T-helper 1 cell (primary cell): Measurements from ENCODE around the gene GABBR2.
A peak's percentile ranks its signal among the peaks of the same experiment; 100 is the strongest.
"Not testable (repeated sequence)": the region's sequence is repeated elsewhere in the genome, so short reads cannot be mapped to it uniquely, and the experiment has no call there.

Experiments
- DNase-seq, 5 donors: peaks; one replicate each; pipeline ENCODE4 v3.0.0-alpha.2; 2012 to 2020

The GABBR2 gene

DNA sequence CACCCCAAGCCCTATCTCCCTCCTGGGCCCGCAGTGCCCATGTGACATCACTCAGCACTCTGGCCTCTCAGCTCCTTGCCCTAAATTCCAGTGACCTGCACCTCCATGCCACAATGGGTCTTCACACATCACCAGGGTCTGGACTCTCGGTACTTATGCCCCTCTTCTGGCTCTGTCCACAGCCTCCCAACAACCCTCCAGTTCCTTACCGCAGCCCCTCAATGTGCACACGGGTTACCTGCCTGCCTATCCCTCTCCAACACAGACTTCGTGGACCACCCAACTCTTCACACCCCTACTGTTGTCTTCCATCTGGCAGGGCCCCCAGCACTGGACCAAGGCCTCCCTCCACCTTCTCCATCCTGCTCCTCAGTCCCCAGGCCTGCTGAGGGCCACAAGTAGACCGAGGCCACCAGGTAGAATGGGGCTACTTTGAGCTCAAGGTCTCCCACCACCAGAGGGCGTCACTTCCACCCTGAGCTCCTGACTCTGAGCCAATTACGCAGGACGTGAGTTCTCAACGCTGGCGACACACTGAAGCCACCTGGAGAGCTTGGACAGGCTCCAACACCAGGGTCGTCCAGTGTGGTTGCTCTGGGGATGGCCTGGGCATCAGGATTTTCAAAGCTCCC lies 172.1 kb downstream of the GABBR2 start:
- peak in 1 of 5 donors; percentile 28 for DNase-seq

GRCh38 chr9:98533866-98534265 lies 174.9 kb downstream of the GABBR2 start:
- no peak for DNase-seq

GRCh38 chr9:98533132-98533531 lies 175.6 kb downstream of the GABBR2 start:
- DNase-seq: no peak

GRCh38 chr9:98532574-98532973 lies 176.2 kb downstream of the GABBR2 start:
- no peak for DNase-seq

GRCh38 chr9:98532147-98532546 lies 176.6 kb downstream of the GABBR2 start:
- DNase-seq: no peak

DNA sequence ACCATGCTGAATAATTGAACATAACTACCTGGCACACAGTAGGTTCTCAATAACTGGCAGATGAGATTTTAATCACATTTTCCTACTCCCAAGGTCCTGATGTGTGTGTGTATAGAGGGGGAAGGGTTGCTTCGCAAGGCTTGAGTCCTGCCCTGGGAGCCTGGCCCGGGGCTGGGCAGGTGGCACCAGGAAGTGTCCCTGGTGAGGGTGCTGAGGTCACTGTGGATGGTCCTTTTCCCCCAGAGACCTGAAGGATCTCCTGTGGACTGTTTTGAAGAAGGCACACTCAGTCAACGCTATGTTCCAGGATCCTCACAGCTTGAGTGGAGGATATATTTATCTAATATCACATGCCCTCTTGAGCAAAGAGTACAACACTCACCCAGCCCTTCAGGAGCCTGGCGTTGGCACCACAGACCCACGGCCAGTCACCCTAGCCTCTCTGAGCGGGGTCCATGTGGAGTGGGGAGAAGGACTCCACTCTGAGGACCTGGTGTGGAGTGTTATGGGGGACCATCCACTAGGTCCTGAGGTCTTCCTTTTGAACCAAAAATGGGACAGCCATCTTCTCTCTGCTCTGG lies 177.8 kb downstream of the GABBR2 start:
- no peak for DNase-seq

- no peak for DNase-seq
Measured at GRCh38 chr9:98530275-98530674, 178.5 kb downstream of the GABBR2 start.

- DNase-seq: no peak
Measured at GRCh38 chr9:98529841-98530240, 178.9 kb downstream of the GABBR2 start.

- no peak for DNase-seq
Measured at GRCh38 chr9:98523231-98523901, 185.4 kb downstream of the GABBR2 start.

DNA sequence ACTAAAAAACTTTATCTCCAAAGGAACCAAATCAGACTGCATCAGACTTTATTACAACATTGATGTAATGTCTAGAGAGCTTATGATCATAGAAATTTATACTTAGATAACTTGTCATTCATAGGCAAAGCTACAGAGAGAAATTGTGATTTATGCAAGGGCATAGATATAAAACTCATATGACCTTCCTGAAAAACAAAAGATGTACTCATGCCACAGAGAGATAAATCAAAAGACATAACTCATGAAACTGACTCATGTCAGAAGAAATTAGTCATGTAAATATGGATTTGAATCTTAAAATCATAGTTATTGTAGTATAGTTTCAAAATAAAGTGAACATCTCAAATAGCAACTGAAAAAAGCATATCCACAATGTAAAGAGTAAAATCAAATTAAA lies 186.2 kb downstream of the GABBR2 start:
- DNase-seq: no peak

GRCh38 chr9:98521141-98521540 lies 187.6 kb downstream of the GABBR2 start:
- no peak for DNase-seq

- no peak for DNase-seq
Measured at GRCh38 chr9:98520221-98520960, 188.3 kb downstream of the GABBR2 start.

- no peak for DNase-seq
Measured at GRCh38 chr9:98519641-98520040, 189.1 kb downstream of the GABBR2 start.

- DNase-seq: no peak
Measured at GRCh38 chr9:98518556-98518955, 190.2 kb downstream of the GABBR2 start.

- DNase-seq: no peak
Measured at GRCh38 chr9:98517761-98518160, 191.0 kb downstream of the GABBR2 start.

- no peak for DNase-seq
Measured at GRCh38 chr9:98516897-98517503, 191.7 kb downstream of the GABBR2 start.

GRCh38 chr9:98516205-98516896 lies 192.4 kb downstream of the GABBR2 start:
- DNase-seq: no peak

- DNase-seq: no peak
Measured at GRCh38 chr9:98515506-98516204, 193.1 kb downstream of the GABBR2 start.

DNA sequence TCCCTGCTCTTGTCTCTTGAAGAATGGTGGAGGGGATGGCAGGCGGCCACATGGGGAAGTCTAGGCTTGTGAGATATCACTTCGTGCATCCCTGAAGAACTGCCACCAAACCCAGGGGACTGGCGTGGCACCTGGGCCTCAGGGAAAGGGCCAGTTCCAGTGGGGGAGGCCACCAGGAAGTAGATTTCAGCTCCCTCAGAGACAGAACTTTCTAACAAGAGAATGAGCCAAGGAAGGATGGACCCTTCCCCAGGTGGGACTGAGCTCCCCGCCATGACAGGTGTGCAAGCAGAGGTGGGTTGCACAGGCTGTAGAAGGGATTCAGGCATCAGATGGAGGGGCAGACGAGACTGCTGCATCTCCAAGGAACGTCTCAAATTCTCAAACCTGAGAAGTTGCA lies 193.9 kb downstream of the GABBR2 start:
- no peak for DNase-seq

DNA sequence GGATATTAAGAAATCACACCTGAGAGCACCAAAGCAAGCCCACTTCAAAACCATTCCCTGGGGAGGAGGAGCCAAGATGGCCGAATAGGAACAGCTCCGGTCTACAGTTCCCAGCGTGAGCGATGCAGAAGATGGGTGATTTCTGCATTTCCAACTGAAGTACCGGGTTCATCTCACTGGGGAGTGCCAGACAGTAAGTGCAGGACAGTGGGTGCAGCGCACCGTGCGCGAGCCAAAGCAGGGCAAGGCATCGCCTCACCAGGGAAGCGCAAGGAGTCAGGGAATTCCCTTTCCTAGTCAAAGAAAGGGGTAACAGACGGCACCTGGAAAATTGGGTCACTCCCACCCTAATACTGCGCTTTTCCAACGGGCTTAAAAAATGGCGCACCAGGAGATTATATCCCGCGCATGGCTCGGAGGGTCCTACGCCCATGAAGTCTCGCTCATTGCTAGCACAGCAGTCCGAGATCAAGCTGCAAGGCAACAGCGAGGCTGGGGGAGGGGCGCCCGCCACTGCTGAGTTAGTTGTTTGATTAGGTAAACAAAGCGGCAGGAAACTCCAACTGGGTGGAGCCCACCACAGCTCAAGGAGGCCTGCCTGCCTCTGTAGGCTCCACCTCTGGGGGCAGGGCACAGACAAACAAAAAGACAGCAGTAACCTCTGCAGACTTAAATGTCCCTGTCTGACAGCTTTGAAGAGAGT lies 200.4 kb downstream of the GABBR2 start:
- DNase-seq: not testable (repeated sequence)

DNA sequence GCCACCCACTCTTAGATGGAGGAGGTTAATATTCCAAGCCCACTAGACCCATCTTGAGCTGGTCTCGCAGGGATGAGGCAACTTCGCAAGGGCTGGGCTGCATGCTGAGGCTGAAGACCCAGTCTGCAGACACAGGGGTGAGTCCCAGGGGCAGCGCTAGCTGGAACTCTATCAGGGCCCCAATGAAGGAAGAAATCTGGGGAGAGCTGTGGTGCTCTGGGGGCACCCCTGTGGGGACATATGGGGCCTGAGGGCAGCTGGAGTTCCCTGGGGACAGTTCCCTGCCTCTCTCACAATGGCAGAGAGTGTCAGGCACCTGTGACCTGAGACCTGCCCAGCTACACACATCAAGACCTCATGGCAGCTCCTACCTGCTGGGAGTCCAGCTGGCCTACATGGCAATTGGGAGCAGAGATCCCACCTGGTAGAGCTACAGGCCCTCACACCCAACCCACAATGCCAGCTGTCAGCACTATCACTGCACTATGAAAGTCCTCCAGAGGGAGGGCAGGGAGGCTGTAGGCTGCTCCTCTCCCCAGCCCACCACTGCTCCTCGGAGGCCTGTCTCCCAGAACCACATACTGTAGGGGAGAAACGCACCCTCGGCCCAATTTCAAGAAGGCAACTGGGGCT lies 202.2 kb downstream of the GABBR2 start:
- no peak for DNase-seq
